Measurements from ENCODE around the gene ZNF592.

The ZNF592 gene

DNA sequence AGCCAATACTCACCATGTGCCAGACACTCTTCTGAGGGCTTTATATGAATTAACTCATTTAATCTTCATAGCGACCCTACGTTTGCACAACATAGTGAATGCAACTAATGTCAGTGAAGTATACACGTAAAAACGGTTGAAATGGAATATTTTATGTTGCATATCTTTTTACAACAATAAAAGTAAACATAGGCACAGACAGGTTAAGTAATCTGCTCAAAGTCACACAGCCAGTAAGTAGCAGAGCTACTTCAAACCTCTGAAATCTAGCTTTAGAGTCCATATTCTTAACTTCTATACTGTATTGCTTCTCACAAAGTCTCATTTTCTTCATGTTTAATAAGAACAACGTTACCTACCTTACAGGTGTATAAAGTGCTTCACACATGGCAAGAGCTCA lies 34.0 kb upstream of the ZNF592 start:
- H3K9me3 ChIP-seq, result no peaks in the 10 kb centered on the region
- peak overlapping the region; percentile 99 for H3K27ac ChIP-seq

DNA sequence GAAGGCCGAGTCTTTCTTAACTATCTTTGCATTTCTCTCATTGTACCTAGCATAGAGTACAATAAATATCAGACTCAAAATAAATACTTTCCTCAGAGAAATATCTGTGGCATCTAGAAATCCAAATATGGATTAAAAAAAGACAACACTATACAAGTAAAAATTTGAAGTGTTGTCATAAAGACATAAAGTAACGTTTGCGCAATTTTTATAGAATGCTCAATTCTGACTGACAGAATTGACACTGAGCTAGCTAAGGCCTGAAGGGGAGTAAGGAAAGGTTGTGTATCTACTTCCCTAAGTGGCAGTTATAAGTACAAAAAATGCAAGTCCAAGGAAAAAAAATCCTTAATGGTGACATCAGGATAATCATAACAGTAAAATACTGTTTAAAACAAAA lies 33.6 kb upstream of the ZNF592 start:
- Histone ChIP-seq H3K9me3 (no peaks in the 10 kb centered on the region), H3K27me3 (no peaks in the 10 kb centered on the region), H3K4me1 (ENCODE audit: control insufficient read depth in 1 of 2, insufficient read depth in 1 of 2, low read depth in 1 of 2, low read length in 1 of 2) (peaks cover 56 to 64% of the 10 kb centered on the region in 2 experiments), H3K4me3 (ENCODE audit: low read depth in 1 of 2, low read length in 1 of 2) (peak overlapping the region; percentile 83 to 91), H3K36me3 (peaks cover 16% of the 10 kb centered on the region), H3K27ac (peak overlapping the region; percentile 99)
- TF ChIP-seq, protein P1, sequence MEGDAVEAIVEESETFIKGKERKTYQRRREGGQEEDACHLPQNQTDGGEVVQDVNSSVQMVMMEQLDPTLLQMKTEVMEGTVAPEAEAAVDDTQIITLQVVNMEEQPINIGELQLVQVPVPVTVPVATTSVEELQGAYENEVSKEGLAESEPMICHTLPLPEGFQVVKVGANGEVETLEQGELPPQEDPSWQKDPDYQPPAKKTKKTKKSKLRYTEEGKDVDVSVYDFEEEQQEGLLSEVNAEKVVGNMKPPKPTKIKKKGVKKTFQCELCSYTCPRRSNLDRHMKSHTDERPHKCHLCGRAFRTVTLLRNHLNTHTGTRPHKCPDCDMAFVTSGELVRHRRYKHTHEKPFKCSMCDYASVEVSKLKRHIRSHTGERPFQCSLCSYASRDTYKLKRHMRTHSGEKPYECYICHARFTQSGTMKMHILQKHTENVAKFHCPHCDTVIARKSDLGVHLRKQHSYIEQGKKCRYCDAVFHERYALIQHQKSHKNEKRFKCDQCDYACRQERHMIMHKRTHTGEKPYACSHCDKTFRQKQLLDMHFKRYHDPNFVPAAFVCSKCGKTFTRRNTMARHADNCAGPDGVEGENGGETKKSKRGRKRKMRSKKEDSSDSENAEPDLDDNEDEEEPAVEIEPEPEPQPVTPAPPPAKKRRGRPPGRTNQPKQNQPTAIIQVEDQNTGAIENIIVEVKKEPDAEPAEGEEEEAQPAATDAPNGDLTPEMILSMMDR (IDR thresholded peaks at IDR 0.05), result no peak

More for the DNA sequence above, 34.0 kb upstream of the ZNF592 start:
- TF ChIP-seq, protein P1 (IDR thresholded peaks at IDR 0.05), result no peak
- no peaks in the 10 kb centered on the region for H3K27me3 ChIP-seq
- peak overlapping the region in 1 of 2 experiments; percentile 91 for H3K4me3 ChIP-seq (ENCODE audit: low read depth in 1 of 2, low read length in 1 of 2)
- peaks cover 21% of the 10 kb centered on the region for H3K36me3 ChIP-seq
- H3K4me1 ChIP-seq (ENCODE audit: control insufficient read depth in 1 of 2, insufficient read depth in 1 of 2, low read depth in 1 of 2, low read length in 1 of 2), result peaks cover 52 to 60% of the 10 kb centered on the region in 2 experiments

GRCh38 chr15:84715441-84716035 lies 32.9 kb upstream of the ZNF592 start:
- Histone ChIP-seq H3K9me3 (no peaks in the 10 kb centered on the region), H3K27ac (peak overlapping the region; percentile 99), H3K36me3 (peaks cover 9% of the 10 kb centered on the region), H3K27me3 (no peaks in the 10 kb centered on the region), H3K4me3 (ENCODE audit: low read depth in 1 of 2, low read length in 1 of 2) (peak overlapping the region; percentile 83 to 91), H3K4me1 (ENCODE audit: control insufficient read depth in 1 of 2, insufficient read depth in 1 of 2, low read depth in 1 of 2, low read length in 1 of 2) (peaks cover 62 to 71% of the 10 kb centered on the region in 2 experiments)
- TF ChIP-seq, protein P1 (IDR thresholded peaks at IDR 0.05), result no peak

DNA sequence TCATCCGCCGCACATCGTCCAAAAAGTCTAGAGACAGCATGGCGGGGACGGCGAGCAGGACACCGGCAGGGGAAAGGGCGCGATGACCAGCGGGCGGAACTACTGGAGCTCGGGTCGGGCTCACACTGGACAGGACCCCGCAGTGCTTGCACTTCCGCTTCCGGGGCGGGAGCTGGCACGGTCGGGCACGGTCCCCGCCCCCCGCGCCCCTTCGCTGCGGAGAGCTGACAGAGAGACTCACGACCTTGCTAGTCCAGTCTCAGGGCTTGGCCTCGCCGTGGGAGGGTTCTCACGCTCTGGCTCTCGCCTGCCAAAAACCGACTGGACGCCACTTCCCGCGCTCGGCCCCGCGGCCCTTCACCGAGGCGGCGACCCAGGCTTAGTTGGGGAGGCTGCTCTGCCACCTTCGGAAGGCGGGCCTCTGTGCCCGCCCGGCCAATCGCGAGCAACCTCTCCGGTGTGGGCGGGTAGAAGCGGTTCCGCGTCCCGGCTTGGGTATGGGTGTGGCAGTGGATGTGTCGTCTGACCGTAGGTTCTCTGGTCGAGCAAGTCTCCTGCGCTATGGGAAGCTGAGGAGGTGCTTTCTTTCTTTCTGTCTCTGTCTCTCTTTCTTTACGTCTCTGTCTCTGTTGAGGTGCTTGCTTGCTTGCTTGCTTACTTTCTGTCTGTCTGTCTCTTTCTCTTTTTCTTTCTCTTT lies 32.2 kb upstream of the ZNF592 start, which contains the start of gene SEC11A:
TSS of gene SEC11A (minus strand) at position 104 of the 697 bp plus-strand sequence. CDS start at position 40, 64 bp downstream.
- Histone ChIP-seq H3K4me1 (ENCODE audit: control insufficient read depth in 1 of 2, insufficient read depth in 1 of 2, low read depth in 1 of 2, low read length in 1 of 2) (peaks cover 68 to 78% of the 10 kb centered on the region in 2 experiments), H3K27ac (peak within 1 kb of the TSS; percentile 99), H3K36me3 (peaks cover 4% of the 10 kb centered on the region), H3K4me3 (ENCODE audit: low read depth in 1 of 2, low read length in 1 of 2) (peak within 1 kb of the TSS; percentile 83 to 91), H3K9me3 (no peaks in the 10 kb centered on the region), H3K27me3 (no peaks in the 10 kb centered on the region)
- TF ChIP-seq, protein P1 (IDR thresholded peaks at IDR 0.05), result peak; percentile 37

DNA sequence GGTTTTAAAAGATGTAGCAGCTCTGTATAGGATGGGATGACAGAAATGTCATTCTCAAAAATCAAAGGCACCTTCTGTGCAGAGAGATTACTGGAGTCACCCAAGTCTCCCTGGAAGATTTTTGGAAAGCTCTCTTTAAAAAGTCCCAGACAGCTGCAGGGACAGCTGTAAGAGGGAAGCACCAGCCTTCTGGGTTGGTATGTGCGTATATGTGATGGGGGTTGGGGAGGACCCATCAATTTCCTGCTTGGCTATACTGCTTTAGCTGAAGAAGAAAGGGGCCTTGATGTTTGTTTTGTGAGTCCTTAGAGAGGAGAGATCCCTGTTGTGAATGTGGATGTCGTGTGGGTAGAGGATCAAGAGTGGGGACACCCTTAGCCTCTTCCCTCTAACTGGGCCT lies 27.0 kb upstream of the ZNF592 start:
- H3K36me3 ChIP-seq, result no peaks in the 10 kb centered on the region
- peak overlapping the region; percentile 99 for H3K27ac ChIP-seq
- TF ChIP-seq, protein P1 (IDR thresholded peaks at IDR 0.05), result no peak
- H3K9me3 ChIP-seq, result no peaks in the 10 kb centered on the region
- H3K4me1 ChIP-seq (ENCODE audit: control insufficient read depth in 1 of 2, insufficient read depth in 1 of 2, low read depth in 1 of 2, low read length in 1 of 2), result peaks cover 76 to 81% of the 10 kb centered on the region in 2 experiments
- no peaks in the 10 kb centered on the region for H3K27me3 ChIP-seq
- H3K4me3 ChIP-seq (ENCODE audit: low read depth in 1 of 2, low read length in 1 of 2), result peak overlapping the region; percentile 43 to 51
